ENCODE measurements around the gene USP1.

The USP1 gene

GRCh38 chr1:62426237-62426636 is 10.6 kb upstream of the USP1 start:
- DNase-seq (ENCODE audit: low read depth) = no peak

DNA sequence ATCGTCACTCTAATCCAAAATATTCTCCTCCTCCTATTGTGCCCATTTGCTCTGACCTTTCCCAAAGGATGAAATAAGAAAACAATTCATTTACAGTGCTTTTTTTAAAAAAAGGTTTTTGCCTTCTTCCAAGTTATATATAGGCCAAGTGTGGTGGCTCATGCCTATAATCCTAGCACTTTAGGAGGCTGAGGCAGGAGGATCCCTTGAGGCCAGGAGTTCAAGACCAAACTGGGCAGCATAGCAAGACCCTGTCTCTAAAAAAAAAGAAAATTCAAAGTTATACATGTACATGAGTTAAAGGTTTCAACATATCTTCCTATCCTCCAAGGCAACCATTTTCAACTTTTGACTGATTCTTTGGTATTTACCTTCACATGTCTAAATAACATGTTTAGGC is 10.1 kb upstream of the USP1 start:
- DNase-seq (ENCODE audit: low read depth) = no peak

GRCh38 chr1:62428351-62428750 is 8.5 kb upstream of the USP1 start:
- DNase-seq (ENCODE audit: low read depth) = no peak

DNA sequence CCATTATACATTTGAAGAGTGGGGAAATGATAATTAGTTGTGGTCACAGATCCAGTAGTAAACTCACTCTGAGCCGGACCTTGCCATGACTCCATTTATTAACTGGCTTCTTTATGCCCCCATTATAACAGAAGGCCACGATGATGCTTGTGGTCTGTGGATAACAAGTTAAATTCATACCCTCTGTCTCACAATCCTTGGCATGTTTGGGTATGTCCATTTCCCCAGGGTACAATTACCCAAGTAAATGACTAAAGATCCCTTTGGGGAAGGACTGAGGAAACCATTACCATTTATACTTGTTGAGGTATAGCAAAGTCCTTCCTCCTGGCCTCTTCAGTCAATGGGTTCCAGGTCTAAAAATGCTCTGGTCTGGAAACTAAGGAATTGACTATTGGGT is 7.3 kb upstream of the USP1 start:
- no peak for DNase-seq (ENCODE audit: low read depth)

DNA sequence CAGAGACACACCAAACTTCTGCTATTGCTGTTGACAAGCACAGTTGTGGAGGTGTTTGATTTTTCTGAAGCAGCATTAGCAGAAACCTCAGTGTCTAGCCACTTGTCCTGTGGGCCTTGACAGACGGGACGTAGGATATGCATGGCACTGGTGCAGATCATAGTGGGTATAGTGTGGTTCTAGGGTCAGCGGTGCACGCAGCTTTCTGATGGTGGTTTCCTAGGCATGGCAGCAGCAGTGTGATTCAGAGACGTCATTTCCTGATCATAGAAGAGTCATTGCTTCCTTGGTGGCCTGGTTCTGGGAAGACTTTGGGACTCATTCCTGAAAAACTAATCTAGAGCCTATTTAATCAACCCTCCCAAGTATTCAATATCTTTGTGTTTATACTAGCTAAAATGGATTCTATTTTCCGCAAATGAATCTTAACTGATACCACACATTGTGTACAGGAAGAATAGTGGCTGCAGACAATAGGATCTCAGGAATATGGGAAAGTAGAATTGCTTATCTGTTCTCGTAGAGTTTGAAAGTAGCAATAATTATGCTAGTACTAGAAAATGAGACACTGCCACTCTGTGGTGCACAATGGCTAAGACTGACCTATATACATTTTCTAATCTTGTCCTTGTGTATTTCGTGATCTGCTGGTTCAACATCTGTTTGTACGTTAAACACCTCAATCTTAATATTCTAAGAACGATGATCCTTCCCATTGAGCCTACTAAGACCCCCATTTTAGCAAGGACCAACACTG is 2.8 kb upstream of the USP1 start:
- DNase-seq (ENCODE audit: low read depth) = no peak

- no peak for DNase-seq (ENCODE audit: low read depth)
These were observed 2.2 kb upstream of the USP1 start for GRCh38 chr1:62434618-62435001.

DNA sequence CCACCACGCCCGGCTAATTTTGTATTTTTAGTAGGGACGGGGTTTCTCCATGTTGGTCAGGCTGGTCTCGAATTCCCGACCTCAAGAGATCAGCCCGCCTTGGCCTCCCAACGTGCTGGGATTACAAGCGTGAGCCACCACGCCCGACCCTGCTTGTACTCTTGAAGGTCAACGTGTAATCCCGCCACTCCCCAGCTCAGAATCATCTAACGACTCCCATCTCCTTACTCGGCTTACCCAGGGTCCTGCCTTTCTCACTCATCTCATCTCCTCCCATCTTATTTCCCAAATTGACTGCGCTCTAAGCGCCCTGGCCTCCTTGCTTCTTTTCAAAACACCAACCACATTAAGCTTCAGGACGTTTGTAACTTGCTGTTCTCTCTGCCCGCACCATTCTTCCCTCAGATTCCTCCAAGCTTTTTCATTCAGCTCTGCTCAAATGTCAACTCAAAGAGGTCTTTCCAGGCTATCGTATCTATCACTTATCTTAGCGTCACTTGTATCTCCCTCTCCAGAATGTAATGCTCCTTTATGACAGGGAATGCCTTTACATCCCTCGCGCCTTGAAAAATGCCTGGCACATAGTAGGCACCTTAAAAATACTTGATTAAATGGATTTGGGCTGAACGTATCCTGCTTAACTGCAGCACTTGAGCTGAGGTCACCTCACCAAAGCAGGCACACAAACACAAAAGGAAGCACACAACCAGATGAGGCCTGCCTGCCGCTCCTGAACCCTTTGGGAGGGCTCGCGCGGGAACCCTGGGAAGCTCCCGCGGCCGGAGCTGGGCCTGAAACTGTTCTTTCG is 1.4 kb upstream of the USP1 start:
- DNase-seq (ENCODE audit: low read depth) = peak; percentile 9

DNA sequence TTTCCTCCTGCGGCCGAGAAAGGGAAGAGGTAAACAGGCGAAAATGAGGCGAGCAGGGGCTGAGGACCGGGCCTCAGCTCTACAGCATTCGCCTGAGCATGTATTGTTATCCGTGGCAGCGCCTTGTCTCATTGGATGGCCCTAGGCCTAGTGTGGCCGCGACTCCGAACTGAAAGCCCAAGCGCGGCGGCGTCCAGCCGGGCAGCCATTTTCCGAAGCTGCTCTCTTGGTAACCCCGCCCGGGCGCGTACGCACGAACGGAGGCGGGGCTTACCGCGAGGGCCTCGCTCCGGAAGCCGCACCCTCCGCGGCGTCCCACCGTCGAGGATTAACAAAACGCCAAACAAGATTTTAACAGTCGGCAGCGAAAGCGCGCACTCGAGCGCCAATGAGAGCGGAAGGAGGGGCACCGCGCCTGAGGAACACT is 797 bp upstream of the USP1 start:
- peak; percentile 95 for DNase-seq (ENCODE audit: low read depth)

DNA sequence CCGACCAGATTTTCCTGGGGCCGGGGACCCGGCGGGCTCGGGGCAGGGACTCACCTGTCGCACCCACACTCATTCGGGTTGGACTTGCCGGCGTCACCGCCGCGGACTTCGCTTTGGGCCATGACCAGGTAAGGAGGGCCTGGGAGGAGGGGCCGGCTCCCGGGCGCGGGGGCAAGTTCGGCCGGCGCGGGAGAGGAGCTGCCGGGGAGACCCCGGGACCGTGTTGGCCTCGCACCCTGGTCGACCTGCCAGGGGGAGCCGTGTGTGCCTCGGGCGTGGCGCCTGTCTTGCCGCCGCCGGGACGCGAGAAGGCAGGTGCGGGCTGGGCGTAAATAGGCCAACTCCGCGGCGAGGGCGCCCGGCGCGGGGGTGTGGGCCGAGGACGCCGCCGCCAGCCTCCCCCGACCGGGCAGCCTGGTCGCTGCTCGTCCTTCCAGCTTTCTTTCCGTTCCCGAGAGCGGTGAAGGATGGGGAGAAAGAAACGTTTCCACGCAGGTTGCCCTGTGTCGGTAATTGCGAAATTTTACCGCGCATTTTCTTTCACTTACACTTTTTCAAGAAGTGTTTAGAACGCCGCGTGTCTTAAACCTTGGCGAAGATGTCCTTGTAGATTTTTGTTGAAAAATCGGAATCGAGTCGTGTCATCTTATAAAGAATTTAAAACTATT is 558 bp downstream of the USP1 start:
- no peak for DNase-seq (ENCODE audit: low read depth)

GRCh38 chr1:62438163-62438562 is 1.3 kb downstream of the USP1 start:
- DNase-seq (ENCODE audit: low read depth) = no peak

DNA sequence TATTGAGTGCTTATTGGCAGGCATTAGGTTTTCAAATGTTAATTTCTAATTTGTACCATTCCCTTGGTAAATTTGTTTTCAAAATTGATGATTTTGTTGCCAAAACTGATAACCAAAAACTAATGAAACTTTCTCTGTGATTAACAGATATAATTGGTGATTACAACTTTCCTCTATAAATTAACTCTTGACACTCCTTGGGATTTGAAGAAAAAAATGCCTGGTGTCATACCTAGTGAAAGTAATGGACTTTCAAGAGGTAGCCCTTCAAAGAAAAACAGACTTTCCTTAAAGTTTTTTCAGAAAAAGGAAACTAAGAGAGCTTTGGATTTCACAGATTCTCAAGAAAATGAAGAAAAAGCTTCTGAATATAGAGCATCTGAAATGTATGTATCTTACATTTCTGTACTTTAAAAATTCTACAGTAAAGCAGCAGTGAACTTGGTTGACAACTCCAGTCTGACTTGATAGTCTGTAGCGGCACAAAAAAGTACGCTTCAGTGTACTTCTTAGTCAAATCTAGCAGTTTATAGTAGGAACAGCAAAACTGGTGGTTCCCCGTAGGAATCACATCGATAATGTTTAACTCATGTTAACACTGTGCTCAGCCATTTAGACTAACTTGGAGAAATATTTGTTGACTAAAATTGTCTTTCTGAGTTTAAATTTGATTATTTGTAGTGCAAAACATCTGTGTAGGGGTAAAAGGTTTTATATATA is 3.0 kb downstream of the USP1 start:
- DNase-seq (ENCODE audit: low read depth) = no peak

- DNase-seq (ENCODE audit: low read depth) = no peak
These were observed 7.9 kb downstream of the USP1 start for GRCh38 chr1:62444701-62445100.

DNA sequence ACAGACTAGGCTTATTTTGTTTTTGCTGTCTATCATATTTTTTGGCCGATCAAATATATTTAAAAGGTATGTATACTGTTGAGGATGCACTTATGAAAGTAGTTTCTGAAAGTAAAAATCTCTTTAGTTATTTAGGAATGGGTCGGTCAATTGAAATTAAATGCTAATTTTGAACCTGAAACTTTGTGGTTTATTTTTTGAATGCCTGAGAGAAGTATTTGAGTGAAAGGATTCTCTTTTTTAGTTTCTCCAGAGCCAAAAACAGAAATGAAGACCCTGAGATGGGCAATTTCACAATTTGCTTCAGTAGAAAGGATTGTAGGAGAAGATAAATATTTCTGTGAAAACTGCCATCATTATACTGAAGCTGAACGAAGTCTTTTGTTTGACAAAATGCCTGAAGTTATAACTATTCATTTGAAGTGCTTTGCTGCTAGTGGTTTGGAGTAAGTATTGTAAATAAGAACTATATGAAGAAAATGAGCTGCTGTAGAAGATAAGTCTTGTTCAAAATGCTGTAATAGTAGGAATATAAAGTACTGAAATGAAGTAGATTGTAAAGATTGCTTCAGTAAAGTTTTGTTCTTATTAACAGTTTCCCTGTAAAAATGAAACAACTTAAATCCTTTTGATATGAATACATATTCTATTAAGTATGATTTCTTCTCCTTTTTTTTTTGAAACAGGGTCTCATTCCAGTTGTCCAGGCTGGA is 11.5 kb downstream of the USP1 start:
- DNase-seq (ENCODE audit: low read depth) = no peak

GRCh38 chr1:62450301-62450700 is 13.5 kb downstream of the USP1 start:
- DNase-seq (ENCODE audit: low read depth) = no peak

- no peak for DNase-seq (ENCODE audit: low read depth)
These were observed 16.1 kb downstream of the USP1 start for GRCh38 chr1:62452951-62453350.

- no peak for DNase-seq (ENCODE audit: low read depth)
These were observed 21.1 kb downstream of the USP1 start for GRCh38 chr1:62457955-62458354.

DNA sequence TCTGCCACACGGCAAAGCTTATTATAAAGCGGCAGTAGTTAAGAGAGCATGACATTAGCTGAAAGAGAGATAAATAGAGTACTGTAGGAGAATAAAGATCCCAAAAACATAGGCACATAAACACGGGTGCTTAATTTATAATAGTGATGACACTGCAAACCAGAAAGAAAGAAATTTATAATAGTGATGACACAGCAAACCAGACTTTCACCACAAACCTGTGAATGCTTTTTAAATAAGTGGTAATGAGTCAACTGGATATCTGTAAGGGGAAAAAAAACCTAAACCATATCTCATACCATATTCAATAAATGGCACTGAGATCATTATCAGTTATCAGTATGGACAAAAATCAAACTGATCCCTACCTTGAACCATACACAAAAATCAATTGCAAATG is 25.5 kb downstream of the USP1 start:
- DNase-seq (ENCODE audit: low read depth) = no peak

GRCh38 chr1:62467092-62467491 is 30.2 kb downstream of the USP1 start:
- DNase-seq (ENCODE audit: low read depth) = no peak

GRCh38 chr1:62476525-62477219 is 39.8 kb downstream of the USP1 start:
- DNase-seq (ENCODE audit: low read depth) = no peak

DNA sequence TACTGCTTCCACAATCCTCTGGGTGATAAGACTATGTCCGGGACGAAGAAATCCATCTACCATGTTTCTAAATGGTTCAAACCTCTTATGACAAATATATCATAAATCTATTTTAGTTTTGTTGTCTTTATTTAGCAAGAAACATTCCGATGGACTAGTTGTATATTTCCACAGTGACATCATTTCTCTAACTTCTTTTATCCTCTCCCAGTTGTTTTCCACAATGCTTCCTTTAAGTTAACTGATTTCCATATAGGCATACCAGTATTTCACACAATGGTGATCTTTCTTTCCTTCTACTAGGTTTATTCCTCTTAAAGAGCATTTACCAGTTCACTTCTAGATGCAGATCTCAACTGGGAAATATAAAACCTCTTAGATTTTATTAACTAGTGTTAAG is 44.8 kb downstream of the USP1 start:
- DNase-seq (ENCODE audit: low read depth) = no peak

- DNase-seq (ENCODE audit: low read depth) = no peak
These were observed 48.1 kb downstream of the USP1 start for GRCh38 chr1:62484824-62485468.

Data from activated gamma-delta T cell treated with anti-CD3 and anti-CD28 coated beads, Interleukin-2, amount 50 U/mL, for 16 hours (primary cell).